H1 (cell line): ENCODE data around the gene CDKN3. TPM values are rescaled to one million over a fixed set of nuclear protein-coding genes. Genes with fewer than 3 reads are reported as not detected.

Experiments
- BCL11A ChIP-seq, 2 experiments: IDR thresholded peaks; one replicate each; pipeline ENCODE4 v1.6.1; 2011; ENCODE audit warnings: low read depth in 2 of 2, low read length in 2 of 2, mild to moderate bottlenecking in 2 of 2
- CREB1 ChIP-seq: IDR thresholded peaks from 2 replicates; pipeline ENCODE4 v1.6.1; 2012; ENCODE audit warnings: inconsistent platforms
- EP300 ChIP-seq, 2 experiments: IDR thresholded peaks; 1 replicate in 1 of 2; 2 replicates in 1 of 2; pipeline ENCODE4 v1.6.1; 2011 to 2012; ENCODE audit warnings: low read depth in 2 of 2, low read length in 2 of 2, mild to moderate bottlenecking in 2 of 2, borderline replicate concordance in 1 of 2, inconsistent platforms in 1 of 2, moderate library complexity in 1 of 2
- EZH2 ChIP-seq: fragments of 200-600 bp; sonication (generic); IDR thresholded peaks from 2 replicates; pipeline ENCODE4 v1.7.1; 2012; ENCODE audit warnings: low read depth, mild to moderate bottlenecking, moderate library complexity, low read length, inconsistent platforms; ENCODE audit not compliant: severe bottlenecking
- TAF1 ChIP-seq: IDR thresholded peaks from 2 replicates; pipeline ENCODE4 v1.6.1; 2011; ENCODE audit warnings: mild to moderate bottlenecking, low read depth, low read length
- polyA plus RNA-seq, 7 experiments: library from polyadenylated mRNA; depleted of rRNA in 3 of 7; stranded (reverse) in 5 of 7; unstranded in 2 of 7; fragments of >200 nt in 5 of 7; fragments of 200-250 nt in 2 of 7; gene quantifications; 1 replicate in 5 of 7; 2 replicates in 1 of 7; 4 replicates in 1 of 7; pipeline versions ENCODE4 v1.2.1 to v1.2.3, GENCODE V29; 2011 to 2013; ENCODE audit warnings: missing spikeins in 2 of 7, mixed read lengths in 2 of 7
- total RNA-seq: library from RNA; stranded (reverse); fragmentation: NEBNext Ultra II Directional; extraction: Animal tissue kit (Norgen Biotek cat#: 25700); gene quantifications from 2 replicates; pipeline ENCODE4 v1.2.1, GENCODE V29; 2021

Gene CDKN3
- total and polyA plus RNA-seq, 2 of the 8 experiments (the other 6 are each of a cell fraction or from before 2014, with no cell fraction given), result 43.5 to 48.3 TPM

- TF ChIP-seq BCL11A (IDR thresholded peaks at IDR 0.05; ENCODE audit: low read depth in 2 of 2, low read length in 2 of 2) (no peak), EP300 (IDR thresholded peaks at IDR 0.05; ENCODE audit: borderline replicate concordance in 1 of 2, low read depth in 2 of 2, low read length in 2 of 2) (no peak), CREB1 (no peak), EZH2 (no peak), TAF1 (no peak)
Measured at GRCh38 chr14:54362759-54363437, 33.9 kb upstream of the CDKN3 start (continued).
